LNCaP clone FGC (cell line): ENCODE data around the gene RNF39.

Source experiments
- DNase-seq: peaks from one replicate; pipeline ENCODE4 v3.0.0-alpha.2; 2011; ENCODE audit warnings: low read depth
- H3K4me3 ChIP-seq: 2 replicates; pipeline ENCODE4 v1.5.1; 2011; ENCODE audit warnings: mild to moderate bottlenecking, low read depth, low read length, control low read depth
- CTCF ChIP-seq: IDR thresholded peaks from 2 replicates; pipeline ENCODE4 v1.5.1; 2012; ENCODE audit warnings: mild to moderate bottlenecking; ENCODE audit not compliant: control insufficient read depth, insufficient read depth; ENCODE audit errors: extremely low read depth

RNF39 gene

DNA sequence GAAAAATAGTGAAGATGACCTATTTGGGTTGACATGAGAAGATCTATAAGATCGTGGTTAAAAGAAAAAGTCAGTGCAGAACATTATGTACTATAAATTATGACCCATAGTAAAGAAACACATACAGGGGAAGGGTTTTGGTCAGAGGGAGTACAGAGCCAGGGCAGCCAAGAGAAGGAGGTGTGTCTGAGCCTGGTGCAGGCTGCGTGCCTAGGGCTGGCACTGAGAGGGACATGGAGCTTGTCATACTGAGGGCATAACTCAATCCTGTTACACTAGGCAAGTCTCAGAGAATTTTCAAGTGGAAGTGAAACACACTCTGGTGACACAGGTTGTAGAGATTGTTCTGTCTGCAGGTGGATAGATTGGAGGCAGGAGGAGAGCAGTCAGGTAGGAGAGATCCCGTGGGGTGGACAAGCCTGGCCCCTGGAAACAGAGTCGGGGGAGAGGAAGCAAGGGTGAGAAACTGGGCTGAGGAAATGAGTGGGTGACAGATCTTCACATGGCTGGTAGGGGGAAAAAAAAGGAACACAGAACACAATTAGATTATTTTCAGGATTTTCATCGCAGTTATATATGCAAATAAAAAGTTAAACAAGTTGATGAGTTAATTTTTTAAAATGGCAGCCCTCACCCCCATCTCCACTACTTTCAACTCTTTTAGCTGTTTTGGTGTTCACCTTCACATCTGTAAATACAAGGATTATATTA, 18.5 kb upstream of the RNF39 start:
- TF ChIP-seq CTCF, result no peak
- no peak overlapping the region for H3K4me3 ChIP-seq
- no peak for DNase-seq

GRCh38 chr6:30092852-30093543, 17.4 kb upstream of the RNF39 start:
- no peak overlapping the region for H3K4me3 ChIP-seq
- no peak for TF ChIP-seq CTCF
- no peak for DNase-seq

DNA sequence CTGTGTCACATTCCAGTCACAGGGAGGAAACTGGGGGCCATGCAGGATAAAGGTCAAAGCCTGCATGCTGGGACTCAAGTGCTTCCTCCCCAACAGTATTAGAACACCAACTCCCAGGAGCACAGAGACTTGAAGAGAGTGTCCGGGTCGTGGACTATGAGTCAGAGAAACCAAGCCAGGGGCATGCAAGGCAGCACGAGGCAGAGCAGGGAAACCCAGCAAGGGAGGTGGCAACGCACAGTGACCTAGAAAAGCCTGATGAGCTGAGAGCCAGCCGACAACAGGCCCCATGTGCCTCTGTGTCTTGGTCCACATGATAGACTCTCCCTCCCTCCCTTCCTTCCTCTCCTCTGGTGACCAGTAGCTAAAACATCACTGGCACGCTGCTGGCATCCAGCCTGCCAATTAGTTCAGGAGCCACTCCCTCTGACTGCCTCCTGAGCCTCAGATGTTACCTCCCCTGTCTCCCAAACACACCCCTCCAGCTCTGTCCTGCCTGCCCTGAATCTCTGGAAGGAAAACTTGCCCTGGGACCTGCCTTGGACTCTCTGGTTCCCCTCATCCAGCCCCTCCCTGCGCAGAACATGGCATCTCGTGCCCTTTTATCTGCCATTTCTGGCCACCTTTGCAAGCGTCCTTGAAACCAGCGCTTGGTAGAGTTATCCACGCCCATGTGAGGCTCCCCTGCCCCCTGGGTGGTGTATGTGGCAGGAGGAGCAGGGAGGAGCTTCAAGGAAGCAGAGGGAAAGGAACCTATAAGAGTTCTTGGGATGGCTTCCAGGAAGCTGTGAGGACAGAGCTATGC, 16.2 kb upstream of the RNF39 start:
- no peak for TF ChIP-seq CTCF
- no peak for DNase-seq
- H3K4me3 ChIP-seq, result no peak overlapping the region

DNA sequence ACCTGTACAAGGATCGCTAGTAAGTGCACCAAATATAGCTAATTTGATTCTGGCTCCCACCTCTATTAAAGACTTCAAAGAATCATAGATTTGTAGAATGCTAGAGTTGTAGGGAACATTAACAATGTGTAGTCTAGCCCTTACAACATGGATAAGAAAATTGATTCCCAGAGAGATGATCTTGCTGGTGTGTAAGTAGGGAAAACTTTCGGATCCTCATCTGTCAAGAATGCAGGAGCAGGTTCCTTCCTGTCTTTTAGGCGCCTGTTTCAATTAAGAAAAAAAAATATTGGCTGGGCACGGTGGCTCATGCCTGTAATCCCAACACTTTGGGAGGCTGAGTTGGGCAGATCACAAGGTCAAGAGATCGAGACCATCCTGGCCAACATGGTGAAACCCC, 12.3 kb upstream of the RNF39 start:
- H3K4me3 ChIP-seq, result no peak overlapping the region
- DNase-seq, result no peak
- no peak for TF ChIP-seq CTCF

- no peak for TF ChIP-seq CTCF
- DNase-seq, result no peak
- no peak overlapping the region for H3K4me3 ChIP-seq
These were observed 1.6 kb upstream of the RNF39 start for GRCh38 chr6:30077218-30077617.

- peak; percentile 46 for TF ChIP-seq CTCF
- H3K4me3 ChIP-seq, result no peak overlapping the region
These were observed 492 bp upstream of the RNF39 start for GRCh38 chr6:30075790-30076732.

More at GRCh38 chr6:30075790-30076732, 492 bp upstream of the RNF39 start:
- DNase-seq, result no peak
